ENCODE results near the gene FCGBP.

DNA sequence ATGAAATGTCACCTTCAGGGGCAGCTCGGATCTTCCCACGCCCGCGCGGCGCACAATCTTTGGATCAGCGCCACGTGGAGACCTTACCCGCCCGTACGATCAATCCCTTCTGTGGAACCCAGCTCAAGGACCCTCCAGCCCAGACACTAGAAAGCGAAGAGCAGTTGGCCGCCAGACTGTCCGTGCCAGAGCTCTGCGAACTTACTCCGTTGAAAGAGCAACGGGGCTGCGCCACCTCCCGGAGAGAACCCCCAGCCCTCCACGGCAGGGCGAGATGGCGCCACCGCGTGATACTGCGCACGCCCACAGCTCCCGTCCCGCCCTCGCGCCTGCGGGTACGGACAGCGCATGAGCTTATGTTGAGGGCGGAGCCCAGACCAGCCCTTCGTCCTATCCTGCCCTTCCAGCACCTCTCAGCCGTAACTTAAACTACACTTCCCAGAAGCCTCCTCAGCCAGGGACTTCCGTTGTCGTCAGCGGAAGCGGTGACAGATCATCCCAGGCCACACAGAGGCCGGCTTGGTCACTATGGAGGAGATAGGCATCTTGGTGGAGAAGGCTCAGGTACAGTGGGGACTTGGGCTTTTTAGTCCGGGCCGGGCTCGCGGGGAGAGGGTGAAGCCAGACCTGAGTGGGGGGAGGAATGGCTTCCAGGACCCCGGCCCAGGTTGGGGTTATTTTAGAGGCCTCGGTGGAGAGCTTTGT is 36.4 kb upstream of the FCGBP start, which contains the start of gene PSMC4:
- TF ChIP-seq ZNF274 (IDR thresholded peaks at IDR 0.05; ENCODE audit: low read depth, low read length): no peak
- TF ChIP-seq, protein P1, sequence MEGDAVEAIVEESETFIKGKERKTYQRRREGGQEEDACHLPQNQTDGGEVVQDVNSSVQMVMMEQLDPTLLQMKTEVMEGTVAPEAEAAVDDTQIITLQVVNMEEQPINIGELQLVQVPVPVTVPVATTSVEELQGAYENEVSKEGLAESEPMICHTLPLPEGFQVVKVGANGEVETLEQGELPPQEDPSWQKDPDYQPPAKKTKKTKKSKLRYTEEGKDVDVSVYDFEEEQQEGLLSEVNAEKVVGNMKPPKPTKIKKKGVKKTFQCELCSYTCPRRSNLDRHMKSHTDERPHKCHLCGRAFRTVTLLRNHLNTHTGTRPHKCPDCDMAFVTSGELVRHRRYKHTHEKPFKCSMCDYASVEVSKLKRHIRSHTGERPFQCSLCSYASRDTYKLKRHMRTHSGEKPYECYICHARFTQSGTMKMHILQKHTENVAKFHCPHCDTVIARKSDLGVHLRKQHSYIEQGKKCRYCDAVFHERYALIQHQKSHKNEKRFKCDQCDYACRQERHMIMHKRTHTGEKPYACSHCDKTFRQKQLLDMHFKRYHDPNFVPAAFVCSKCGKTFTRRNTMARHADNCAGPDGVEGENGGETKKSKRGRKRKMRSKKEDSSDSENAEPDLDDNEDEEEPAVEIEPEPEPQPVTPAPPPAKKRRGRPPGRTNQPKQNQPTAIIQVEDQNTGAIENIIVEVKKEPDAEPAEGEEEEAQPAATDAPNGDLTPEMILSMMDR (IDR thresholded peaks at IDR 0.05 in 2 of 3, conservative IDR thresholded peaks at IDR 0.05 in 1 of 3; ENCODE audit: borderline replicate concordance in 1 of 3, insufficient read depth in 1 of 3, low read depth in 2 of 3, low read length in 2 of 3): peak; percentile 54 to 82 (median 62)
- peak; percentile 91 for TF ChIP-seq SIN3A (IDR thresholded peaks at IDR 0.05; ENCODE audit: low read depth)
- TF ChIP-seq POLR2AphosphoS5 (IDR thresholded peaks at IDR 0.05; ENCODE audit: low read depth, low read length): peak; percentile 90
- no peak for TF ChIP-seq EZH2 (IDR thresholded peaks at IDR 0.05)
- peak; percentile 72; the same call in 1 of the 2 replicates for TF ChIP-seq ZFX (IDR thresholded peaks at IDR 0.05)
- TF ChIP-seq, protein P2, sequence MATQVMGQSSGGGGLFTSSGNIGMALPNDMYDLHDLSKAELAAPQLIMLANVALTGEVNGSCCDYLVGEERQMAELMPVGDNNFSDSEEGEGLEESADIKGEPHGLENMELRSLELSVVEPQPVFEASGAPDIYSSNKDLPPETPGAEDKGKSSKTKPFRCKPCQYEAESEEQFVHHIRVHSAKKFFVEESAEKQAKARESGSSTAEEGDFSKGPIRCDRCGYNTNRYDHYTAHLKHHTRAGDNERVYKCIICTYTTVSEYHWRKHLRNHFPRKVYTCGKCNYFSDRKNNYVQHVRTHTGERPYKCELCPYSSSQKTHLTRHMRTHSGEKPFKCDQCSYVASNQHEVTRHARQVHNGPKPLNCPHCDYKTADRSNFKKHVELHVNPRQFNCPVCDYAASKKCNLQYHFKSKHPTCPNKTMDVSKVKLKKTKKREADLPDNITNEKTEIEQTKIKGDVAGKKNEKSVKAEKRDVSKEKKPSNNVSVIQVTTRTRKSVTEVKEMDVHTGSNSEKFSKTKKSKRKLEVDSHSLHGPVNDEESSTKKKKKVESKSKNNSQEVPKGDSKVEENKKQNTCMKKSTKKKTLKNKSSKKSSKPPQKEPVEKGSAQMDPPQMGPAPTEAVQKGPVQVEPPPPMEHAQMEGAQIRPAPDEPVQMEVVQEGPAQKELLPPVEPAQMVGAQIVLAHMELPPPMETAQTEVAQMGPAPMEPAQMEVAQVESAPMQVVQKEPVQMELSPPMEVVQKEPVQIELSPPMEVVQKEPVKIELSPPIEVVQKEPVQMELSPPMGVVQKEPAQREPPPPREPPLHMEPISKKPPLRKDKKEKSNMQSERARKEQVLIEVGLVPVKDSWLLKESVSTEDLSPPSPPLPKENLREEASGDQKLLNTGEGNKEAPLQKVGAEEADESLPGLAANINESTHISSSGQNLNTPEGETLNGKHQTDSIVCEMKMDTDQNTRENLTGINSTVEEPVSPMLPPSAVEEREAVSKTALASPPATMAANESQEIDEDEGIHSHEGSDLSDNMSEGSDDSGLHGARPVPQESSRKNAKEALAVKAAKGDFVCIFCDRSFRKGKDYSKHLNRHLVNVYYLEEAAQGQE (IDR thresholded peaks at IDR 0.05; ENCODE audit: low read depth): no peak
- TF ChIP-seq POLR2A (IDR thresholded peaks at IDR 0.05; ENCODE audit: borderline replicate concordance, extremely low read depth, insufficient read depth, insufficient read length): peak; percentile 77
- TF ChIP-seq, protein P3, sequence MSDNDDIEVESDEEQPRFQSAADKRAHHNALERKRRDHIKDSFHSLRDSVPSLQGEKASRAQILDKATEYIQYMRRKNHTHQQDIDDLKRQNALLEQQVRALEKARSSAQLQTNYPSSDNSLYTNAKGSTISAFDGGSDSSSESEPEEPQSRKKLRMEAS (IDR thresholded peaks at IDR 0.05): peak; percentile 95
- TF ChIP-seq RAD21 (IDR thresholded peaks at IDR 0.05; ENCODE audit: low read depth): peak; percentile 64
- TF ChIP-seq, protein P4, sequence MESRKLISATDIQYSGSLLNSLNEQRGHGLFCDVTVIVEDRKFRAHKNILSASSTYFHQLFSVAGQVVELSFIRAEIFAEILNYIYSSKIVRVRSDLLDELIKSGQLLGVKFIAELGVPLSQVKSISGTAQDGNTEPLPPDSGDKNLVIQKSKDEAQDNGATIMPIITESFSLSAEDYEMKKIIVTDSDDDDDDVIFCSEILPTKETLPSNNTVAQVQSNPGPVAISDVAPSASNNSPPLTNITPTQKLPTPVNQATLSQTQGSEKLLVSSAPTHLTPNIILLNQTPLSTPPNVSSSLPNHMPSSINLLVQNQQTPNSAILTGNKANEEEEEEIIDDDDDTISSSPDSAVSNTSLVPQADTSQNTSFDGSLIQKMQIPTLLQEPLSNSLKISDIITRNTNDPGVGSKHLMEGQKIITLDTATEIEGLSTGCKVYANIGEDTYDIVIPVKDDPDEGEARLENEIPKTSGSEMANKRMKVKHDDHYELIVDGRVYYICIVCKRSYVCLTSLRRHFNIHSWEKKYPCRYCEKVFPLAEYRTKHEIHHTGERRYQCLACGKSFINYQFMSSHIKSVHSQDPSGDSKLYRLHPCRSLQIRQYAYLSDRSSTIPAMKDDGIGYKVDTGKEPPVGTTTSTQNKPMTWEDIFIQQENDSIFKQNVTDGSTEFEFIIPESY (IDR thresholded peaks at IDR 0.05; ENCODE audit: extremely low read depth, insufficient replicate concordance, low read length): no peak
- TF ChIP-seq CEBPB (IDR thresholded peaks at IDR 0.05; ENCODE audit: low read depth): no peak
- no peak for TF ChIP-seq EZH2phosphoT487 (IDR thresholded peaks at IDR 0.05; ENCODE audit: borderline replicate concordance)
- TF ChIP-seq YY1 (IDR thresholded peaks at IDR 0.05; ENCODE audit: extremely low read depth, insufficient replicate concordance, low read depth, low read length): peak; percentile 64

Measured in HCT116 (cell line).